HFFc6 (cell line): ENCODE measurements around the gene HRH1. TPM values are rescaled to one million over a fixed set of nuclear protein-coding genes. Genes with fewer than 3 reads are reported as not detected.
"Not testable (repeated sequence)": the region's sequence is repeated elsewhere in the genome, so short reads cannot be mapped to it uniquely, and the experiment has no call there.

Experiments used
- DNase-seq: peaks from one replicate; pipeline ENCODE4 v3.0.0-alpha.2; 2018
- H3K27ac Mint-ChIP-seq: 2 replicates; pipeline ENCODE4 v1.8.0; 2020; ENCODE audit warnings: mild to moderate bottlenecking, mixed read lengths
- H3K27me3 Mint-ChIP-seq: 2 replicates; pipeline ENCODE4 v1.8.0; 2021; ENCODE audit warnings: mild to moderate bottlenecking, moderate library complexity, mixed read lengths; ENCODE audit not compliant: insufficient read depth
- H3K36me3 Mint-ChIP-seq: 2 replicates; pipeline ENCODE4 v1.8.0; 2021; ENCODE audit warnings: low read depth, mixed read lengths
- H3K4me1 Mint-ChIP-seq: 2 replicates; pipeline ENCODE4 v1.8.0; 2020; ENCODE audit warnings: low read depth, mixed read lengths
- H3K4me3 Mint-ChIP-seq: 2 replicates; pipeline ENCODE4 v1.8.0; 2020; ENCODE audit warnings: mild to moderate bottlenecking, moderate library complexity, mixed read lengths
- H3K9me3 Mint-ChIP-seq: 2 replicates; pipeline ENCODE4 v1.8.0; 2020; ENCODE audit warnings: mild to moderate bottlenecking, mixed read lengths
- total RNA-seq, 6 experiments: library from RNA; stranded (reverse); fragmentation: NEBNext Ultra II Directional; extraction: Animal tissue kit (Norgen Biotek cat#: 25700); gene quantifications; 2 replicates in 1 of 6; 3 replicates in 5 of 6; pipeline ENCODE4 v1.2.3, GENCODE V29; 2021
- TF ChIP-seq, protein P1 (sequence below): fragments of 200-600 bp; sonication (generic); IDR thresholded peaks from 2 replicates; pipeline ENCODE4 v1.5.0; 2021; ENCODE audit warnings: antibody characterized with exemption, mild to moderate bottlenecking

Gene HRH1
- total RNA-seq, 6 experiments from 2014 or later: 4.9 to 8.4 (median 6.4) TPM

DNA sequence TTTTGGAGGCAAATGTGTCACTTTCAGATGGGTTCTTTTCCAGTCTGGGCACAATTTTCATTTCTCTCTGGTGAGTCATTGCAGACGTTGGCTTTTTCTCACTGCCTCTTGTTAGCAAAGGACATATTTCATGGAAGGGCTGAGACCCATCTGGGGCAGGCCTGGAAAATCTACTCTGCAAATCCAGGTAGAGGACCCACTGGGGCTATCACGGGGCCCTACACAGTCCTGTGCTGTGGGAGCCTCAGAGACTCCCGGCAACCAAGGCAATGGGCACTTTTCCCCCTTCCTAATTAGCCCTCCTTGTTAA lies 58.0 kb downstream of the HRH1 start:
- H3K4me1 Mint-ChIP-seq: peaks cover 65% of the 10 kb centered on the region

DNA sequence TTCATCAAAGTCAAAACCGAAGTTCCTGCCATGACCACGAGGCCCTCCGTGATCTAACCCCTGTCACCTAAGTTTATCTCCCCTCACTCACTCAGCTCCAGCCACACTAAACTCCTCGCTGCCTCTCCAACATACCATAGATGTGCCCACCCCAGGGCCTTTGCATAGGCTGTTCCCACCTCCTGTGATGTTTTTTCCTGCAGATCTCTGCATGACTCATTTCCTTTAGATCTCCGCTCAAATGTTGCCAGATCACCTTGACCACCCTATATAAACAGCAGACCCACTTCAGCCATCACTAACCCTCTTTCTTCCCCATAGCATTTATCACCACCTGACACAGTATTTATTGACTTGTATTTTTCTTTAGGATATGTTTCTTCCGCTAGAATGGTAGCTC lies 58.5 kb downstream of the HRH1 start:
- TF ChIP-seq, protein P1, sequence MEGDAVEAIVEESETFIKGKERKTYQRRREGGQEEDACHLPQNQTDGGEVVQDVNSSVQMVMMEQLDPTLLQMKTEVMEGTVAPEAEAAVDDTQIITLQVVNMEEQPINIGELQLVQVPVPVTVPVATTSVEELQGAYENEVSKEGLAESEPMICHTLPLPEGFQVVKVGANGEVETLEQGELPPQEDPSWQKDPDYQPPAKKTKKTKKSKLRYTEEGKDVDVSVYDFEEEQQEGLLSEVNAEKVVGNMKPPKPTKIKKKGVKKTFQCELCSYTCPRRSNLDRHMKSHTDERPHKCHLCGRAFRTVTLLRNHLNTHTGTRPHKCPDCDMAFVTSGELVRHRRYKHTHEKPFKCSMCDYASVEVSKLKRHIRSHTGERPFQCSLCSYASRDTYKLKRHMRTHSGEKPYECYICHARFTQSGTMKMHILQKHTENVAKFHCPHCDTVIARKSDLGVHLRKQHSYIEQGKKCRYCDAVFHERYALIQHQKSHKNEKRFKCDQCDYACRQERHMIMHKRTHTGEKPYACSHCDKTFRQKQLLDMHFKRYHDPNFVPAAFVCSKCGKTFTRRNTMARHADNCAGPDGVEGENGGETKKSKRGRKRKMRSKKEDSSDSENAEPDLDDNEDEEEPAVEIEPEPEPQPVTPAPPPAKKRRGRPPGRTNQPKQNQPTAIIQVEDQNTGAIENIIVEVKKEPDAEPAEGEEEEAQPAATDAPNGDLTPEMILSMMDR: no peak
- H3K9me3 Mint-ChIP-seq: no peaks in the 10 kb centered on the region
- H3K4me3 Mint-ChIP-seq: no peak overlapping the region
- no peaks in the 10 kb centered on the region; the same call in 1 of the 2 replicates for H3K27me3 Mint-ChIP-seq
- H3K27ac Mint-ChIP-seq: peak overlapping the region; percentile 75
- H3K4me1 Mint-ChIP-seq: peaks cover 60% of the 10 kb centered on the region
- peaks cover 18% of the 10 kb centered on the region for H3K36me3 Mint-ChIP-seq
- DNase-seq: no peak

More for the DNA sequence above, 58.0 kb downstream of the HRH1 start:
- TF ChIP-seq, protein P1: no peak
- Mint-ChIP-seq H3K9me3 (no peaks in the 10 kb centered on the region), H3K27ac (peak overlapping the region; percentile 75), H3K36me3 (peaks cover 18% of the 10 kb centered on the region), H3K4me3 (no peak overlapping the region; the same call in 1 of the 2 replicates), H3K27me3 (no peaks in the 10 kb centered on the region; the same call in 1 of the 2 replicates)
- peak; percentile 58 for DNase-seq

DNA sequence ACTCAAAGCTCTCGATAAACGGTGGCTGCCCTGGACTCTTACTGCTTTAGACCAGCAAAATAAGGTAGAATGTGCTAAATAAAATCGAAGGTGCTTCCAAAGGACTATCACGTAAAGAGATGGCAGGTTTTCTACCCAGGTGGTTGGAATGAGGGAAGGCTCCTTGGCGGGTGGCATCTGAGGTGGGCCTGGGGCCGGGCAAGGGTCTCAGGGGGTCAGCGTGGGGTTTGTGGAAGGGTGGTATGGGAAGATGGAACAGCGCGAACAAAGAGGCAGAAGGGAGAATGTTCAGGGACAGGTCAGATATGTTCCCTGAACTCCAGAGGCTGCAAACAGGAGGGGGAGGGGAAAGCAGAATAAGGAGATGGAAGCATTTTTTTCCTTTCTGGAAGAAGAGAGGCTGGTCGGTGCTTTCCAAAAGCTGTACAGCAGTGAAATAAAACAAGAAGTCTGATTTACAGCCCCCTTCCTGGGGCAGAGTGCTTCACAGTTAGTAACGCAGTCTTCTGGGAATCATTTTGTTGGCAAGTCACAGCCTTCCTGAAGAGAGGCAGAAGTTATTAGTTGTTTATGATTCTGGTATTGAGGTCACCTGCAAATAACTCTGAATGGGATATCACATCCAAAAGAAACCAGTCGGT lies 59.6 kb downstream of the HRH1 start:
- H3K9me3 Mint-ChIP-seq: no peaks in the 10 kb centered on the region
- no peak overlapping the region for H3K4me3 Mint-ChIP-seq
- TF ChIP-seq, protein P1: no peak
- H3K4me1 Mint-ChIP-seq: peaks cover 49% of the 10 kb centered on the region
- no peak for DNase-seq
- no peak overlapping the region; the same call in 1 of the 2 replicates for H3K27ac Mint-ChIP-seq
- no peaks in the 10 kb centered on the region; the same call in 1 of the 2 replicates for H3K27me3 Mint-ChIP-seq
- peaks cover 13% of the 10 kb centered on the region for H3K36me3 Mint-ChIP-seq

DNA sequence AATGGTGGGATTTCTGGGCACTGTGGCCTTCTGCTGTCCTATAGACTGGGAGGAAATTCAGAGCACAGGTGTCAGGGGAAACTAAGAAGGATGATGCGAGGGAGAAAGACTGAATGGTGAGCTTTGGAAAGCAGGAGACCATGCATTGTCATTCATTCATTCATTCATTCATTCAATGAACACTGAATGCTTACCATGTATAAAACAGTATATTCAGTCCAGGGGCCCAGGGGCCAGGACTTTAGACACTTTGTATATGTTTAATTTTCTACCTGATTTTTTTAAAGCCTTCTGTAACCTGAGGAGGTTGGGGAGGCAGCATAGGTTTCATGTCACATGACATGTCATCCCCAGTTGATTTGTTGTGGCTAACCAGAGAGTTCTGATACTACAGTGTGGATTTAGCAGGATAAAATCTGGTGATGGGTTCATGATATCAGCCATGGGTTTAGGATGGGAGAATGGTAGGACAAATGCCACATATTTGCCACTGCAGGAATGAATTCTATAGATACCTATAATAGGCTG lies 60.2 kb downstream of the HRH1 start:
- Mint-ChIP-seq H3K4me3 (no peak overlapping the region), H3K9me3 (no peaks in the 10 kb centered on the region), H3K4me1 (peaks cover 44% of the 10 kb centered on the region), H3K27me3 (no peaks in the 10 kb centered on the region; the same call in 1 of the 2 replicates), H3K27ac (no peak overlapping the region), H3K36me3 (peaks cover 12% of the 10 kb centered on the region)
- DNase-seq: no peak
- TF ChIP-seq, protein P1: no peak

DNA sequence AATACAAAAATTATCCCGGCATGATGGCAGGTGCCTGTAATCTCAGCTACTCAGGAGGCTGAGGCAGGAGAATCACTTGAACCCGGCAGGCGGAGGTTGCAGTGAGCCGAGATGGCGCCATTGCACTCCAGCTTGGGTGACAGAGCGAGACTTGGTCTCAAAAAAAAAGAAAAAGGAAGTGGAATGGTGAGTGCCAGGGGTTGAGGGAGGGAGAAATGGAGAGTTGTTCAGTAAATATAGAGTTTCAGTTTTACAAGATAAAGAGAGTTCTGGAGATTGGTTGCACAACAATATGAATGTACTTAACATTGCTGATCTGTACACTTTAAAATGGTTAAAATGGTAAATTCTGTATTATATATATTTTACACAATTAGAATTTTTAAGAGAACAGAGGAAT lies 63.1 kb downstream of the HRH1 start:
- H3K4me1 Mint-ChIP-seq: peaks cover 30% of the 10 kb centered on the region
- H3K4me3 Mint-ChIP-seq, H3K36me3 Mint-ChIP-seq, H3K9me3 Mint-ChIP-seq, H3K27me3 Mint-ChIP-seq, H3K27ac Mint-ChIP-seq, DNase-seq: not testable (repeated sequence)

DNA sequence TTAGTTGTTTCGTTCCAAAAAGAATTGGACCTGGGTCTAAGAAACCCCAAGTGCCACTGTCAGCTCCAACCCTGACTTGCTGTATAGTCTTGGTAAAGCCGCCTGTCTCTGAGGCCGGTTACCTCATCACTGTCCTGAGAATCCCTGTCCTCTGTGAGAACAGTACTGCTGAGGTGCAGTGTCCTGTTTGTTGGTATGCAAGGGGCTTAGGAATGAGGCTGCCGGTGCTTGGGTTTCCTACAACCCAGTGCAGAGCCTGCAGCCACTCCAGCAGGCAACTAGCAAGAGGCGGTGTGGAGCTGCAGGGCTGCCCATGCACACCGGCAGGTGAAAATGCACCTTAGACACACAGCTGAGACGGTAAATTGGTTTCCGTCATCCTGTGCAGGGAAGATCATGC lies 65.9 kb downstream of the HRH1 start:
- Mint-ChIP-seq H3K36me3 (peaks cover 9% of the 10 kb centered on the region; the same call in 1 of the 2 replicates), H3K4me1 (peaks cover 27% of the 10 kb centered on the region), H3K27me3 (peaks cover 3% of the 10 kb centered on the region; the same call in 1 of the 2 replicates), H3K4me3 (no peak overlapping the region), H3K9me3 (no peaks in the 10 kb centered on the region), H3K27ac (no peak overlapping the region)
- TF ChIP-seq, protein P1: no peak
- no peak for DNase-seq
